Measurements from ENCODE around the gene TBC1D4.

- TF ChIP-seq CTCF (conservative IDR thresholded peaks at IDR 0.05; ENCODE audit: low read depth in 2 of 2) (no peak), EZH2phosphoT487 (IDR thresholded peaks at IDR 0.05; ENCODE audit: unreplicated experiment) (no peak), POLR2AphosphoS5 (IDR thresholded peaks at IDR 0.05; ENCODE audit: low read depth) (no peak), JUNB (IDR thresholded peaks at IDR 0.05; ENCODE audit: unreplicated experiment) (no peak), NANOG (IDR thresholded peaks at IDR 0.05; ENCODE audit: borderline replicate concordance) (no peak), ETS1 (IDR thresholded peaks at IDR 0.05) (no peak), REST (IDR thresholded peaks at IDR 0.05; ENCODE audit: unreplicated experiment) (no peak), EZH2 (IDR thresholded peaks at IDR 0.05; ENCODE audit: low read depth, unreplicated experiment) (no peak), ZNF331 (CRISPR knock-in tag; IDR thresholded peaks at IDR 0.05; ENCODE audit: low read depth) (no peak), CREB1 (CRISPR knock-in tag; IDR thresholded peaks at IDR 0.05; ENCODE audit: low read depth) (no peak), STAT1 (IDR thresholded peaks at IDR 0.05; ENCODE audit: unreplicated experiment) (no peak), ZNF114 (CRISPR knock-in tag; IDR thresholded peaks at IDR 0.05) (no peak), ZNF462 (CRISPR knock-in tag; IDR thresholded peaks at IDR 0.05) (no peak)
Measured at GRCh38 chr13:75341028-75341427, 140.9 kb downstream of the TBC1D4 start.
